Pulmonary artery endothelial cell (primary cell): Measurements from ENCODE around the gene STK35. TPM values are rescaled to one million over a fixed set of nuclear protein-coding genes. Genes with fewer than 3 reads are reported as not detected.

ENCODE experiments used
- DNase-seq: peaks from one replicate; pipeline ENCODE4 v3.0.0-alpha.2; 2011; ENCODE audit warnings: low read depth, low spot score
- total RNA-seq: library from RNA; depleted of rRNA; stranded (reverse); fragments of >200 nt; gene quantifications from 2 replicates; pipeline ENCODE4 v1.2.3, GENCODE V29; 2014

STK35 gene
- total RNA-seq, 1 donor from 2014 or later = 14.6 TPM

GRCh38 chr20:2104236-2104635 is 2.6 kb downstream of the STK35 start:
- no peak for DNase-seq

GRCh38 chr20:2108498-2108897 is 6.9 kb downstream of the STK35 start:
- no peak for DNase-seq

GRCh38 chr20:2108987-2109386 is 7.4 kb downstream of the STK35 start:
- DNase-seq = no peak

DNA sequence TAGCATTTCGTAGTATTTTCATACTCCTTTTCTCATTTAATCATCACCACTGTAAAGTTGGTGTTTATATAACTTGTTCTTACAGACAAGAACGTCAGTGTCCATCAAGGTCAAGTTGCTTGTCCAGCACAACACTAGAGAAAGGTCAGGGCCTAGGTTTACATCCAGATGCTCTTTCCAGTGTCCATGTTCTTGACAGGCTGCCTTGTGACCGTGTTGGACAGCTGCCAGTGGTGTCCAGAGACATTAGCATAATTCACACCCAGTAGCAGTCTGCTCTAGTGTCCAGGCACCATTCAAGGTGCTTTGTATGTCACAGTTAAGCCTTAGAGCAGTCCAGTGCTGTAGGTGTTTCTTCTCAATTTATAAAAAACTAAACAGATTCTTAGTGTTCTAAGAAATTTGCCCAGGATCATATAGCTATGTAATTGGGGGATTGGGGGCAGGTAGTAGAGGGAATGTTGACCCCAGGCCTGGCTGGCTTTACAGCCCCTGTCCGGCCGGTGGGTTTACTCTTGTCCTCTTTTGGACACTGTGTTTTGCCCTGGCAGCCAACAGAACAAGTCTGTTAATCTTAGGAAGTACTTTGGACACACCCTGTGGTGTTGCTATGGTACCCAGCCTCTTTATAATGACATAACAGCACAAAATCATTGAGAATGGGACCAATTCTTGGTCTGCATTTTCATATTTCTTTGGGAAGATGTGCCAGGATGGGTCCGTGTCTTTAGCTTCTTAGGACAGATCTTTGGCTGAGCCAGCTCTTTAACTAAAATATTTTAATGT is 8.0 kb downstream of the STK35 start:
- DNase-seq = no peak

DNA sequence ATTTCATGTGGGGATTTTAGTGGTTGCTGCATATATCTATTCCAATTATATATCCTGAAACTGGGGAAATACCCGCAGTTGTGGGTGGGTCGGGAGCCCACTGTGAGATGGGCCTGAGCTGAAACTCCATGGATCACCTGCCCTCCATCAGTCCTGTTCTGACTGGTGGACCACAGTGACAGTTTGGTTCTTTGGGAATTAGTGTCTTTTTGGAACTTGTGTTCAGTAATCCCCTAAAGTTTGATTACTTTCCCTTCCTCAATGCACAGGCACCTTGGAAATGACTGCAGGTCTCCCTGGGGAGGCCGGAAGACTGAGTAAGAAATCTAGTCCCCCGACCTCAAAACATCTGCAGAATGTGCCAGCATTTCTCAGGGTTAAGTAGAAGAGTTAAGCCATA is 11.3 kb downstream of the STK35 start:
- no peak for DNase-seq

- no peak for DNase-seq
Measured at GRCh38 chr20:2114127-2114959, 12.7 kb downstream of the STK35 start.

DNA sequence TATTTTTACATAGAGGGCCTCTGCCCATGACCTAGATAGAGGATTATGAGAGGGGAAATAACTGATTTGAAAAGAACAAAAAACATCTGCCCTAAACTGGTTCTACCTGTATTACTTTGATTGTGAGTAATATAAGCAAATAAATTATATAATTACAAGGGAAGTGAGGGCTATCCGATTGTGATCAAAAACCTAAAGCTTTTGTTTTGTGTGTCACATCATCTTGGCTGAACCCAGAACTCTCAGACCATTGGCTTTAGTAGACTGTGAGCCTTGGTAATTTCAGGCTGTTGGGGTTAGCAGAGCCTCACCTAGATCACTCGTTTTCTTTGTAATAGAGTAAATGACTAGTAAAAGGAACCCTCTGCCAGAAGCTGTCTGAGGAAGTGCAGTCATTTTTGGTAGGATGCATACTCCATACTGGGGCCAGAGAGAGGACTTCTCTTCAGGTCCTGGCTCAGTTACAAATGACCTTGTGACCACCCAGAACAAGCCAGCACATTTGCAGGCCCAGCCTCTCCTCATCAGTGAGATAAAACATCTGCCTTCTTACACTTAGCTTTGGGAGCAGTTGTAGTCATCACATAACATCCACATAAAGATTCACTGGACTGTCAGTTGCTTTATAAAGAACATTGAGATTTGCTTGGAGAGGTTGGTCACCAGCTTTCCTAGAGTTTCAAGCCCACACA is 13.5 kb downstream of the STK35 start:
- DNase-seq = no peak

DNA sequence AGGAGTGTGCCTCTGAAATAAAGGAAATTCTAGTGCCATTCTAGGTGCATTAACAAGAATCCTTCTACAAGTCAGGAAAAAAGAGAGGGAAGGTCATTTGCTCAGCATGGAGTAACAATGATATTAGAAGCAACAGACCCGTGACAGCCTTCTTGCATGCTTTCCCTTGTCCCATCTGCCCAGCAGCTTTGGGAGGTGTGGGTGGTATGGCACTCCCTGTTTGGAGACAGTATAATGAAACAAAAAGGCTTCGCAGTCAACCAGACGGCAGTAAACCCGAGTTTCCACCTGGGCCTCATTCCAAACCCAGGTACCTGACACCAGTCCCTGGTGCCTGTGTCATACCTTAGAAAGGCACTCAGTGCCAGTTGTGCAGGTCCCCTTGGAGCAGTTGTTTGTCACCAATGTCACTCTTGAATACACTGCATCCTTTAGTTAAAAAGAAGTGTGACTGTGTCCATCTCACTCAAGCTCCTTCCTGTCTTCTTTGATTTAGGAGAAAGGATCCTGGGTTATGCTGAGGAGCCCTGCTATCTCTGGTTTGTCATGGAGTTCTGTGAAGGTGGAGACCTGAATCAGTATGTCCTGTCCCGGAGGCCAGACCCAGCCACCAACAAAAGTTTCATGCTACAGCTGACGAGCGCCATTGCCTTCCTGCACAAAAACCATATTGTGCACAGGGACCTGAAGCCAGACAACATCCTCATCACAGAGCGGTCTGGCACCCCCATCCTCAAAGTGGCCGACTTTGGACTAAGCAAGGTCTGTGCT is 14.7 kb downstream of the STK35 start:
- DNase-seq = no peak

- DNase-seq = no peak
Measured at GRCh38 chr20:2118783-2119182, 17.2 kb downstream of the STK35 start.

GRCh38 chr20:2122936-2123335 is 21.3 kb downstream of the STK35 start:
- no peak for DNase-seq

DNA sequence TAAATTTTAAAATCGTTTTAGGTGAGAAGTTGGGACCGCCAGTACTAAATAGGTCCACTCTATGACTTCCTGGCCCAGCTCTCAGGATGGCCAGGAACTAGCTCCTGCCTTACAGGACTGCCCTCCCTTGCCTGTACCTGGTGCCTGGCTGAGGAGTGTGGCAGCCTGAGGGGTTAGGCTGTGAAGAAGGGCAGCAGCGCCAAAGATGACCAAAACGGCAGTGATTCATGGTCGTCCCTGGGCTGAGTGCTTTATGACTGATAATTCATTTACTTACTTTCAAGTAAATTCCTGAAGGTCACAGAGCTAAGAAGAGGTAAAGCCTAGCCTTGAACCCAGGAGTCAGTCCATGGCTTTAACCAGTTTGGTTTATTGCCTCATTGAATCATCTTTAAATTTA is 22.1 kb downstream of the STK35 start:
- DNase-seq = no peak

DNA sequence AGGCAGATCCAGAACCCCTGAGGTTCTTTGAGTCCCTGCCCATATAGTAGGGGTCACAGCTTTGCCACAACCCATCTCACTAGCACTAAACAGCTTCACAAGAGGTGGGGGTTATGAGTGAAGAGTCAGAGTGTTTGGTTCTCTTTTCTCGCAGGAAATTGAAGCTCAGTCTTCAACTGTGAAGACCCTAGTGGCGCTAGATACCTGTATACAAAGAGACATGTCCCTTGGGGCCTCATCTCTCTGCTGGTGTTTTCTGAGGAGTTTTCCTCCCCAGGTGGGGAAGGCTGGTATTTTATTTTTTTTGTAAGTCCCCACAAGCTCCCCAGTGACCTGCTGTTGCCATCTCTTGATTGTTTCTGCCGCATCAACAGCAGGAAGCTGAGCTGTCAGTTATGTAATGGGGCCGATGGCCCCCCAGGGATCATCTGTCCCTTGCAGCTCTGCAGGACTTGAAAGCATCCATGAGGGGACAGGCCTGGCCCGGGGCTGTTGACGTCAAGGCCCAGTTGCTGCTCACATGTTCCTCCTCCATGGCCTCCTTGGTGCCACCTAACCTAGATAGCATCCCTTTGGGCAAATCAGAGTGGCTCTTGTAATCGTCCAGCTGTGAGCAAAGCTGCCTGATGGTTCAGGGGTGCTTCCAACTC is 23.1 kb downstream of the STK35 start:
- no peak for DNase-seq

- DNase-seq = no peak
Measured at GRCh38 chr20:2125474-2126112, 24.0 kb downstream of the STK35 start.

GRCh38 chr20:2127238-2127637 is 25.6 kb downstream of the STK35 start:
- no peak for DNase-seq

DNA sequence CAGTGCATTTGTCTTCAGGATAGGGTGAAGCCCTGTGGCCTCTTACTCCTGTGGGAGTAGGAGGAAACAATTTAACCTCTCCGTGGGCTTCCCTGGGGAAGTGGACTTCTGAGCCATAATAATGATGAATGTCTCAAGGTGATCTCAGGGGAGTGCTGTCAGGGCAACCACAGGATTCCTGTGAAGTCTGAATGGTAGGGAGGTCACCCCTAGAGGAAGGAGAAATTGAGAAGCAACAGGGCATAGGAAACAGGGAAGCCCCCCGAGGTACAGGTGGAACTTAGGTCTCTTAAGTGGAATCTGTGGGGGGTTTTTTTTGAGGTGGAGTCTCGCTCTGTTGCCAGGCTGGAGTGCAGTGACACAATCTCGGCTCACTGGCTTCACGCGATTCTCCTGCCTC is 26.9 kb downstream of the STK35 start:
- no peak for DNase-seq

GRCh38 chr20:2130062-2130591 is 28.5 kb downstream of the STK35 start:
- no peak for DNase-seq

DNA sequence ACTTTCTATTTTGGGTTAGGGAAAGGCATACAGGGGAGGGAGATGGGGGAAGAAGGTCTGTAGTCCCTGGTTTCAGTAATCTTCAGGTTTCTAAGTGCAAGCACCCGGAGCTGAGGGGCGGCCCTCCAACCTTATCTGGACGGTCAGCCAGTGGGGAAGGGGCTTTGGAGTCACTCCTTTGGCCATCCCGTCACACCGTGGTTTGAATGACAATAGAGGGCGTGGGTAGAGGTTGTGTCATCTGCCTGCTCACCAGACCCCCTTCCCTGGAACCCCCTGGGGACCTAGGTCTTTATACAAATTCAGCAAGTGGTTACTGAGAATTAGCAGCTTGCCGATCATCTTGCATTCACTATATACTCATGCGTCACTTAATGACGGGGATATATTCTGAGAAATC is 29.1 kb downstream of the STK35 start:
- DNase-seq = no peak

DNA sequence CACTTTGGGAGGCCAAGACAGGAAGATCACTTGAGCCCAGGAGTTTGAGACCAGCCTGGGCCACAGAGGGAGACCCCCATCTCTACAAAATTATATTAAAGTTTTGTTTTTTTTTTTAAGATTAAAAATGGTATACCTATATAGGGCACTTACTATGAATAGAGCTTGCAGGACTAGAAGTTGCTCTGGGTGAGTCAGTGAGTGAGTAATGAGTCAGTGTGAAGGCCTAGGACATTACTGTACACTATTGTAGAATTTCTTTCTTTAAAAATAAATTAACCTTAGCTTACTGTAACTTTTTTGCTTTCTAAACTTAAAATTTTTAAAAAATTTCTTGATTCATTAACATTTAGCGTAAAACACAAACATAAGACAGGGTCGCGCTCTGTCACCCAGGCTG is 29.7 kb downstream of the STK35 start:
- no peak for DNase-seq

- no peak for DNase-seq
Measured at GRCh38 chr20:2132461-2132901, 30.9 kb downstream of the STK35 start.
